Fibroblast of skin of back (primary cell): ENCODE data around the gene TNFSF8.

Experiments
- DNase-seq: peaks from one replicate; pipeline ENCODE4 v3.0.0-alpha.2; 2013

Gene TNFSF8

DNA sequence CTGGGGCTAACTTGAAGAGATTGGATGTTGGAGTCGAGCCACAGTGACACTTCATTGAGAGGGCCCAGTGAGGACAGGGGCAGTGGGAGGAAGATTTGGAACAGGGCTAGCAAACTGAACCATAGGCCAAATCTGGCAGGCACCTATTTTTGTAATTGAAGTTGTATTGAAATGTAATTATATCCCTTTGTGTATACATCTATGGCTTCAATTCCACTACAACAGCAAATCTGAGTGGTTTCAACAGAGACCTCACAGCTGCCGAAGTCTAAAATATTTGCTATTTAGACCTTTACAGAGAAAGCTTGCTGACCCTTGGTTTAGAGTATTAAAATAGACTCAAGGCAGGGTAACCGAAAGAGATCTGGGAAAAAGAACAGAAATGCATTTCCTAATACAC is 4.7 kb upstream of the TNFSF8 start:
- no peak for DNase-seq

- DNase-seq = no peak
Observed at GRCh38 chr9:114932502-114932901, 2.1 kb upstream of the TNFSF8 start.

GRCh38 chr9:114931407-114931806 is 1.0 kb upstream of the TNFSF8 start:
- no peak for DNase-seq

- DNase-seq = no peak
Observed at GRCh38 chr9:114929201-114929600, 1.2 kb downstream of the TNFSF8 start.

DNA sequence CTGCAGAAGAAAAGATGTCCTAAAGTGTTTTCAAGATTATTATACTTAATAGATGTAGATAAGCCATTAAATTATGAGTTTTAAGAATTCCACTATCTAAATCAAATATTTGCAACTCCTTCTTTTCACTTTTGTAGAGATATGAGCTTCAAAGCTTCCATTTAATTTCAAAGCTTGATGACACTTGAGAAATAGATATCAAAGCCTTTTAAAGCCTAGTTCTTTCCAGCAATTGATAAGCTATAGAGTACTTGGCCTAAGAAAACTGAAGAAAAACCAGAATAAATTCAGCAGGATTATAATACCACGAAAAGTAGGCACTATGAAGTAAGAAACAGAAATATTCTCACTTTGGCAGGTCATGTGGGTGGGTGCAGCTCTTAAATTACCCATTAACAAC is 1.7 kb downstream of the TNFSF8 start:
- no peak for DNase-seq

DNA sequence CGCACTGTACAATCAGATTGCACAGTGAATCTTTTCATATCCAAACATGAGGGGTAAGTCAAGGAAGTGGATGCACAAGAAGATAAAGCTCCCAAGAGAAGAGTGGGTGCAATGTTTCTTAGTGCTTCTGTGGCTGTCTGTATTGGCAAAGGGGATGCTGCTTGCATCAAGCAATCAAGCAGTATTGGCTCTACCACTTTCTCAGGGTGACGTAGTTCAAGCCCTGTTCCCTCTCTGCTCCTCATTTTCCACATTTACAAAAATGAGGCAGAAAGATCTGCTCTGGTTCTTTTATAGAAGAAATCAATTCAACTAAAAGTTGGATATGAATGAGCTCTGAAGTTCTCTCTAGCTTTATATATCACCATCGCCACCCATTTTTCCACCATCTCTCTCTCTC is 2.3 kb downstream of the TNFSF8 start:
- DNase-seq = no peak

GRCh38 chr9:114925672-114926071 is 4.7 kb downstream of the TNFSF8 start:
- no peak for DNase-seq

- no peak for DNase-seq
Observed at GRCh38 chr9:114925039-114925438, 5.4 kb downstream of the TNFSF8 start.

DNA sequence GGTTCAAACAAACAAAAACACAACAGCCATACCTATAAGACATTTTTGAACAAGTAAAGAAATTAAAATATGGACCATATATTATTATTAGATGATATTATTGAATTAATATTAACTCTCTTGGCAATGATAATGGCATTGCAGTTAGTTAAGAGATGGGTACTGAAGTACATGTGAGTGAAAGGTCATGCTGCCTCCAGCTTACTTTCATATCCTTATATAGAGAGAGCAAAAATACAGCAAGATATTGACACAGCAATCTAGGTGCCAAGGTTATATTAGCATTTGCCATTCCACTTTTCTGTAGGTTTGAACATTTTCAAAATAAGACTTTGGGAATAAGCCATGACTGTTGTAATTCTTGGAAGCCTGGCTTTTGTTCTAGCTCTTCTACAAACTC is 6.1 kb downstream of the TNFSF8 start:
- DNase-seq = no peak

- DNase-seq = no peak
Observed at GRCh38 chr9:114923918-114924317, 6.5 kb downstream of the TNFSF8 start.

GRCh38 chr9:114921171-114921570 is 9.2 kb downstream of the TNFSF8 start:
- no peak for DNase-seq

DNA sequence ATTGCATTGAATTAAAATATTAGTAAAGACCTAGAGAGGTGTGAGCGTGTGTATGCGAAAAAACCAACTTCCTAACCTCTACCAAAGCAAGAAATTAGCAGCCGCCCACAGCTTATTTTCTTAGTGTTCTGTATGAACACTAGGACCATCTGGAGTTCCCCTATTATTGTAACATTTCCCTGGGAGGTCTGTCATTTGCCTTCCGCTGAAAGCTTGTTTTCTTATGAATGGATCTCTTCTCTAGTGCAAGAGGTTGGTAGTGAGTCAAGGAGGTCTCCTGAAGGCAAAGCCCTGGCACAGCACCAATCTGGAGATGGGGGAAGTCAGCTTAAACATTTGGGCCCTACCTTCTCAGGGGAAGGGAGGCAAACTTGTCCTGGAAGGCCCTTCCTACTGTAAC is 10.8 kb downstream of the TNFSF8 start:
- peak; percentile 51 for DNase-seq

- DNase-seq = no peak
Observed at GRCh38 chr9:114916481-114916880, 13.9 kb downstream of the TNFSF8 start.

DNA sequence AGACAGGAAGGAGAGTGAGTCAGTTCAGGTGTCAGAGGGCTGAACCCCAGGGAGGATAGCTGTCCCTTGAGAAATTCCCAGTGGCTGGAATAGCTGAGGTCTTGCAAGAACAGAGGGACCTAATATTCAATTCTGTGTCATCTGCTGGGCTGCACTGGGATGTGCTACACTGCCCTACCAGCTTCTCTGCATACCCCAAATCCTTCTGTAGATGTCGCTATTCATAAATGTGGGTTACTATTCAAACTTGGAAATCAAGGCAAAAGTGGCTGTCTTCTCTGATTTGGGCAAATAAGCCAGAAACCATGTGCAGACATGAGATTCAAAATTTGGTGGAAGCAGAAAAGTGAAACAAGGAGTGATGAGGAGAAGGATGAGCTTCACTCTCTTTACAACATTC is 16.3 kb downstream of the TNFSF8 start:
- DNase-seq = no peak

DNA sequence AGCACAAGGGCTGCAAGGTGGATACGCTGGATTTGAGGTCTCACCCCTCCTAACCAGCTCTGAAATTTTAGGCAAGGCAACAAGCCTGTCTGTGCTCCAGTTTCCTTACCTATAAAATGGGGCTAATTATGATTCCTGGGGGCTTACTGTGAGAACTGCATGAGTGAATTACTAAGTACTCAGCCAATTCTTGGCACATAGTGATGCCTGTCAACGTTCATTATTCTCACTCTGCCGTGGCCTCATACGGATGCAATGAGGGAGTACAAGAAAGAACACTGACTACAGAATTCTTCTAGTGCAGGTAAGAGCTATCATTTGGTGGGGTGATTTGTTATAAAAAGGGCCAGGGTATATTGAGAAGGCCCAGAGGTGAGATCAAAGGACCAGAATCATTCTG is 16.7 kb downstream of the TNFSF8 start:
- DNase-seq = no peak

DNA sequence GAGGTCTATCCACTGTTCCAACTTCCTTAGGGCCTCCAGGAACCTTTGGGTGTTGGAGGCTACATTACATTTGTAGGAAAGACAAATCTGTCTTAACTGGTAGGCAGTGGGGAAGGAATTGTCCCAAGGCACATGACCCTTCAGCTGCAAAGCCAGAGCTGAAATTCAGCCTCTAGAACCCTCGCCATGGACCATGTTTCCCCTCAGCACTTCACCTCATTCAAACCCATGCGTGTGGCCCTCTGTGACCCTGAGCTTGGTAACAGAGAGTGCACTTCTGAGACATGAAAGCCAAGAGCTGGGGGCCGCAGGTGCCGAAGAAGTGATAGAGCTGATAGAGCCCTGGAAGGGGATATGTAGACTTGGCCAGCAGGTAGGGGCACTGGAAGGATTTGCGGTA is 17.2 kb downstream of the TNFSF8 start:
- no peak for DNase-seq

DNA sequence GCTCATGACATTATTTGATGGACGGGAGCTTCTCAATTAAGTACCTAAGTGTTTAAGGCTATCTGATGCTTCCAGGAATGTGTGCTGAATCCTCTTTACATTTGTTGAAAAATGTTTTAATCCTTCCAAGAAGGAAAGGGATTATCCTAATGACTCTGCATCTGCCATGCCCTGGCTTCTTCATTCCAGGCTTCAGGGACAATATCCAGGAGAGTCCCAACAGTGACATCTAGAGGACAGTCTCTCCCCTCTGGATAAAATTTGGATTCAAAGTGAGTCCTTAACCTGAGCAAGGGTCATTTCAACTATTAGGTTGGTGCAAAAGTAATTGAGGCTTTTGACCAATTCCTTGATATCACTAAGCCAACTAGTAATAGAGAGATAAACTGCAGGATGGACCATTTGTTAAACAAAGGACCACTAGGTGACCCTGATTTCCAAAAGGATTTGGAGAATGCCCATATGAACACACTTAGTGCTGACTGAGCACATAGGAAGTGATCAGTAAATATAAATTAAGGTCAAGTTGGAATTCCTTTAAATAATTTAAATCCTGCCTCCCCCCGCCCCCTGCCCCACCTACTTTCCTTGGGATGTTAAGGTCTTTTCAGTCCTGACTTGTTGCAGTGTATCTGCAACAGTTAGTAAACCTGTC is 19.1 kb downstream of the TNFSF8 start:
- peak; percentile 71 for DNase-seq

DNA sequence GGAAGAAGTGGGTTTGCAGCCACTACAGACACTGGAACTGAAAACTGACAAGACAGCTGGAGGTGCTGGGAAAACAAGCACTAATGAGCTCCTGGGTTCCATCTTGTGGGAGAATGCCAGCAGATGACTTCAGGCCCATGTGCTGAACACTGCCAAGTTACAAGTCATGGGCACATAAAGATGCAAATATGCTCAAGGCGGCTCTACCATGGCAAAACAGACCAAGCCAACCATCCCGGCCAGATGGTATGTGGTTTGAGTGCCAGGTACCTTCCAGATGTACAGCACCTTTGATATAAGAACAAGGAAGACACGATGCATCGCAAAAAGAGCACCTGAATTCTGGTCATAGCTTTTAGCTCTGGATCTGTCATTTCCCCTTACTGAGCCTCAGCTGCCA is 19.9 kb downstream of the TNFSF8 start:
- no peak for DNase-seq

DNA sequence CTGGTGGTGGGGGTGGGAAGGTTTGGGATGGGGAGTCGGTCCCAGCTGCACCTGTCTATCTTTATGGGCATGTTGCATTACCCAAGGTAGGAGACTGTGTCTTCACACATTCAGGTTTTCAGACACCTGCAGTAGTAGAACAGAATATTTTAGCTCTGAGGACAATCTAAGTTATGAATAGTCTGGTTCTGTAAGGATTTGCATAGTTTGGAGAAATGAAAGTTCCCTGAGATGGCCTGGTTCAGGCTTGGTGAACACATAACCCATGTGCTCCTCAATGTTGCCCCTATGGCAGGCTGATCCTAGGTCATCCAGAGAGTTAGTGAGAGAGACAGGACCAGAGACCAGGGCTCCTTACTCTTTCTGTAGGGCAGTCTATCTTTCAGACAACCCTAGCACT is 20.7 kb downstream of the TNFSF8 start:
- no peak for DNase-seq

DNA sequence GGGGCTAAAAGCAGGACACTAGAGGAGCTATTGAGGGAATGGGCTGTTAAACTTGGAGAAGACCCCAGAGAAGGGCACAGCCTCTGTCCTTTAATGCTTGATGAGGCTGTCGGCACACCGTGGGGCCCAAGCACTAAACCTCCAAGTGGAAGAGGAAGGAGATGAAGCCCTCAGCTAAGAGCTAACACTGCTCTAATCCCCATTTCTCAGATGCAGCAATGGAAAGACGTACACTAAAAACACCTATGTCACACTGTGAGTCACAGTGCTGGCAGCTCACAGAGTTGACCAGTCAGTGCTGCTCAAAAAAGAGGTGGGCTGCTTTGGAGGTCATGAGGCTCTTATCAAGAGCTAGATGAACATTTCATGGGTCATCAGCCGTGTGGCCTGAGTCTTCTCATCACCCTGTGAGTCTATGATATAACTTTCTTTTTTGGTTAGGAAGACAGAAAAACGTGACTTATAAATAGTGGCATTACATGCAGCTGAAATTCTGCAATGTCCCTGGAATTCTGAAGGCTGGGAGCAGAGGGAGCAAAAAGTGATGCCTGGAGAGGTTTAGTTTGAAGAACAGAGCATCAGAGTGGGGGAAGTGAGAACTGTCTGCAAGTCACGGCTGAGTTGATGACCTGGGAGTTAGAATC is 21.5 kb downstream of the TNFSF8 start:
- DNase-seq = no peak

DNA sequence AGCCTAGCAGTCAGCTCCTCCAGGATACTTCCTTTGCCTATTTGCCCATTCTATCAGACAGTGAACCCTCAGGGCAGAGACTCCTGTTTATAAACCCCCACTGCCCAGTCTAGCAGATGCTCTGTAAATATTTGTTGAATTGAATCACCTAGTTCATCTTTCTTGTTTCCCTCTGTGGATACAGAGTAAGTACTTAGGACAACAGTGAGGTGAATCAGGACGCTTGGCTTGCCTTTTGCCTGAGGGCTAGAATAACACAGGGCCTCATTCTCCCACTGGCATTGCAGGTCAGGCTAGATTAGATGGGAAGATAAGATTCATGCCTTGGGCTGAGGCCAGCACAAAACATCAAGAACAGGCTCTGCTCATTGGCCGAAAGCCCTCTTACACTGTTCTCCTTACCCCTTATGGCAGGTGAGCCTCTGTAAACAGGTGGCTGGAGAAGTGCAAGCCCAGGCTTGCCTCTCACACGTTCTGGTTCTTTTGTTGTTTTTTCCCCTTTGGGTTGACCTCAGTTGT is 22.2 kb downstream of the TNFSF8 start:
- peak; percentile 60 for DNase-seq

GRCh38 chr9:114906922-114907571 is 23.3 kb downstream of the TNFSF8 start:
- peak; percentile 58 for DNase-seq

GRCh38 chr9:114905170-114905940 is 25.0 kb downstream of the TNFSF8 start:
- DNase-seq = no peak
